GM12801 (cell line): Measurements from ENCODE around the gene SETBP1.

ENCODE experiments used
- CTCF ChIP-seq: IDR thresholded peaks from one replicate; pipeline ENCODE4 v1.5.1; 2011; ENCODE audit warnings: control low read depth; ENCODE audit not compliant: insufficient read length; ENCODE audit errors: extremely low read depth

Gene SETBP1

GRCh38 chr18:44813586-44813985 lies 132.9 kb downstream of the SETBP1 start:
- TF ChIP-seq CTCF, result no peak

GRCh38 chr18:44815108-44815507 lies 134.4 kb downstream of the SETBP1 start:
- TF ChIP-seq CTCF, result no peak

- TF ChIP-seq CTCF, result no peak
These were observed 135.4 kb downstream of the SETBP1 start for GRCh38 chr18:44816050-44816449.

GRCh38 chr18:44816477-44816876 lies 135.8 kb downstream of the SETBP1 start:
- no peak for TF ChIP-seq CTCF

GRCh38 chr18:44817831-44818473 lies 137.3 kb downstream of the SETBP1 start:
- TF ChIP-seq CTCF, result no peak

GRCh38 chr18:44818668-44819403 lies 138.1 kb downstream of the SETBP1 start:
- no peak for TF ChIP-seq CTCF

GRCh38 chr18:44819944-44820510 lies 139.3 kb downstream of the SETBP1 start:
- no peak for TF ChIP-seq CTCF
